HG03097 (cell line): ENCODE measurements around the gene SUMO2.
"Not testable (repeated sequence)": the region's sequence is repeated elsewhere in the genome, so short reads cannot be mapped to it uniquely, and the experiment has no call there.

Experiments used
- ATAC-seq: cut with Tn5 transposase; IDR thresholded peaks from one replicate; pipeline ENCODE4 v1.9.1; 2021; ENCODE audit not compliant: unreplicated experiment, low FRiP score

SUMO2 gene

DNA sequence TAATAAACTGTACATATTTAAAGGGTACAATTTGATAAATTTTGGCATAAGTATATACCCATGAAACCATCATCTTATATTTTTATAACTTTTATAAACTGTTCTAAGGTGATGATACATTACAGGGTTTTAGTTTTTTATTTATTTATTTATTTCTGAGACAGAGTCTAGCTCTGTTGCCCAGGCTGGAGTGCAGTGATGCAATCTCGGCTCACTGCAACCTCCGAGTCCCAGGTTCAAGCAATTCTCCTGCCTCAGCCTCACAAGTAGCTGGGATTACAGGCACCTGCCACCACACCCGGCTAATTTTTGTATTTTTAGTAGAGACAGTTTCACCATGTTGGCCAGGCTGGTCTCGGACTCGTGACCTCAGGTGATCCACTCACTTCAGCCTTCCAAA, 54.8 kb downstream of the SUMO2 start:
- not testable (repeated sequence) for ATAC-seq

DNA sequence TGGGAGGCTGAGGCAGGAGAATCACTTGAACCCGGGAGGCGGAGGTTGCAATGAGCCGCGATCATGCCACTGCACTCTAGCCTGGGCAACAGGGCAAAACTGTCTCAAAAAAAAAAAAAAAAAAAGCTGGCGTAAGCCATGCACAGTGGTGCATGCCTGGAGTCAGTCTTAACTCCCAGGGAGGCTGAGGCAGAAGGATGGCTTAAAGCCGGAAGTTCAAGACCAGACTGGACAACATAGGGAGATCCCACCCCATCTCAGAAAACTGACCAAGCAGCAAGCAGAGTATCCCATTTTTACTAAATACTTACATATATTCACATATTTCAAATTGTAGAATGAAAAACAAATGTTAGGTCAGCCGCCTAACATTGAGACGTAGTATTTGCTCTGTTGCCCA, 55.8 kb downstream of the SUMO2 start:
- no peak for ATAC-seq

DNA sequence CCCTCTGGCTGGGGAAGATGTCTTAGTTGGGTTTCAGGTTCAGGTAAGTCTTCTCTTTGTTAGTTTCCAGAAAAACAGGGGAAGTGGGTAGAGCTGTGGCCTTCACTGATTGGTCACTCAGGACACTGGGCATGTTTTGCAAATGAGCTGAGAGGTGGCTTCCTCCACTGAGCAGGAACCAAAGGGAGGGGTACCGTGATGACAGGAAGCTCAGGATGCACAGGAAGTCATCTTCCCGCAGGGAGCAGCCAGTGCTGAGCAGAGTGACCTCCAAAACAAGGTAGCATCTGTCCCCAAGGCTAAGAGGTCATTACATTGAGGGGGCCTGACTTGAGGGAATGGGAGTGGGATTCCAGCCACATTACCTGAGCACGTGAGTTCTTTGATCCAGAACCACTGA, 56.8 kb downstream of the SUMO2 start:
- no peak for ATAC-seq

DNA sequence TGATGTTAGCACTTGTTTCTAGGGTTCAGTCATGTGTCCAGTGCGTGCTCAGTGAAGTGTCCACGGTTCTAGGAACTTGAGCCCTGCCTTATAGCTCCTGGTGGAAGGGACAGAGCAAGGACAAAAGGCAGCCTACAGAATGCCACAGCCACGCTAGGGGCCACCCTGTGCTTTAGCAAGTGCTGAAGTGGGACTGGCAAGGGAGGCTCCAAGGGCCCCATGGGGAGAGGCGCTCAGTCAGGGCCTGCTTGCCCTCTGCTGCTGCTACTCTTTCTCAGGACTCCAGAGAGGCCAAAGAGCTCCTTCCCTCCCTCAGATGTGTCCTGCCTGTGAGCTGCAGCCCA, 58.0 kb downstream of the SUMO2 start:
- ATAC-seq: no peak

DNA sequence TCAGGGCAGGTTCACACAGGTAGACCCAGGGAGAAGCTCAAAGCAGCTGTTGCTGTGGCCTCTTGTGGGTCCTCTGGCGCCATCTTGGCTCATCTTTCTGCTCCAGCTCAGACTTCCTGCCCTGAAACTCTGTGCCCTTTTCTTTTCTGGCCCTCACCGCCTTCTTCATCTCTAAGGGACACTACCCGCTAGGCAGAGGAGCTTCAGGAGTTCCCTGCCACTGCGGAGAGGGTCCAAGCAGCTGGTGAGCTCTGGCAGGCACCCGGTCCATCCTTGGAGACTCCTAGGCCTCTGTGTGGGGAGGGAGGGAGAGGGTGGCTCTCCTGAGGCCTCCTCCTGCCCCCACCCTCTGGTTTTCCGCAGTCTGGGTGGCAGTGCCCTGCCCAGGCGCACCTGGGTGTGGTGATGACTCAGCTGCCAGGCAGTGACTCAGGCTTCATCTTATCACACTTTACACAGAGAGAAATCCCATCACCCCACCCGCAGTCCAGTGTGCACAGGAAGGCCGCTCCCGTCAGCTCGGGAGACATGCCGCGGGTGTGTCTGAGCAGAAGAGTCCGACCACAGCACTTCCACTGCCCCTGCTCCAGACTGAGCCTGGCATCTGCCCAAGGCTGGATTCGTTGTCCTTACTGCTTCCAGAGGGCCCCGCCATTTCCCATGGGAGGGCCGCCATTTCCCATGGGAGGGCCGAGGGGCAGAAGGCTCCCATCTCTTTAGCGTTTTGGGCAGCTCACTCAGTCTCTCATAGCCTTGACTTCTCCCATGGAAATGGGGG, 58.5 kb downstream of the SUMO2 start:
- no peak for ATAC-seq

DNA sequence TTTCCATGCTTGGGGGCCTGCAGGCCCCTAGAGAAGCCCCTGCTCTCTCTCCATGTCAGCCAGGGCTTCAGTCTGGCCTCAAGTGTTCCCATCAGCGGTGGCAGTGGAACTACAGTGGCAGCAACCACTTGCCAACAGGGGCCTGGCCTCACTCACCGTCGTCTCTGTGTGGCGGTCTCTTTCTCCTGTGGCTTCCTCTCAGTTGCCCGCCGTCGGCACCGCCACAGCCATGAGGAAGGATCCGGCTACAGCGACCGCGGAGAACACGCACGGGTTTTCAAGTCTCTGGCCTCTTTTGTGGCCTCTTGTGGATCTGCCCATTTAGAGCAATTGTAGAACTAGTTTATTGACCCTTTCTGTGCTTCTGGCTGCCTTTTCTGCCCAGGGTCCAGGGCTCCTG, 64.5 kb downstream of the SUMO2 start:
- no peak for ATAC-seq

DNA sequence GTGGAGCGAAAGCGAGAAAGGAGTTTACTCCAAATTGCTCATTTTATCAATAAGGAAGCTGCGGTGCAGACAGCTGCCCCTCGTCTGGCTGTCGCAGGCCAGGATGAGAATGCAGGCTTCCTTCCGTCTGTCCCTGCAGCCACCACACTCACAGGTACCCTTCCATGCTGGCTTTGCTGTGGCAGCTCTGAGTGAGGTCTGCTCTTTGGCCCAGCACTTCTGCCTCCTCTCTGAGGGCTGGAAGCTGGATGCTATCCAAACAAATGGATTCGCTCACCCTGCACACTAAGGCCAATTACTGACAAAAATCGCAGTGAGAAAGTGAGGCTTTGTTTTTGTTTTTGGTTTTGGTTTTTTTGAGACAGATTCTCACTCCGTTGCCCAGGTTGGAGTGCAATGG, 66.0 kb downstream of the SUMO2 start:
- ATAC-seq: no peak
